GM19455 (cell line): ENCODE data around the gene NPLOC4.

Experiments
- ATAC-seq: cut with Tn5 transposase; IDR thresholded peaks from one replicate; pipeline ENCODE4 v1.9.1; 2021; ENCODE audit not compliant: unreplicated experiment

Gene NPLOC4

GRCh38 chr17:81509207-81509971 lies 127.5 kb downstream of the NPLOC4 start:
- no peak for ATAC-seq

- no peak for ATAC-seq
These were observed 128.2 kb downstream of the NPLOC4 start for GRCh38 chr17:81508639-81509206.
